IMR-90 (cell line): ENCODE data around the gene TMEFF1. TPM values are rescaled to one million over a fixed set of nuclear protein-coding genes. Genes with fewer than 3 reads are reported as not detected.
"Not testable (repeated sequence)": the region's sequence is repeated elsewhere in the genome, so short reads cannot be mapped to it uniquely, and the experiment has no call there.

Experiments used
- ATAC-seq: fragments of 200-7000 bp; cut with Tn5 transposase; 2 replicates; pipeline ENCODE4 v1.9.1; 2020; ENCODE audit warnings: low read depth, mild to moderate bottlenecking, moderate library complexity
- BruUV-seq: library from RNA; stranded (reverse); fragments of 400-500 nt; replicated peaks from 2 replicates; lab custom pipeline; 2021; lab: Mats Ljungman, UMichigan
- CTCF ChIA-PET: fragments of 300-600 bp; formaldehyde crosslinking; extraction: SDS; loops from one replicate; lab custom pipeline; 2021; ENCODE audit warnings: antibody characterized with exemption; lab: Yijun Ruan, JAX
- POLR2A ChIA-PET: fragments of 300-600 bp; sonication (Branson Sonifier 250); formaldehyde crosslinking; loops from one replicate; lab custom pipeline; 2022; ENCODE audit warnings: antibody characterized with exemption; ENCODE audit not compliant: unreplicated experiment; lab: Charles Lee
- DNase-seq: peaks from one replicate; pipeline ENCODE4 v3.0.0; 2013
- H2AFZ ChIP-seq: replicated peaks from 2 replicates; pipeline ENCODE3; 2013; ENCODE audit warnings: low read length, mild to moderate bottlenecking; ENCODE audit not compliant: poor library complexity
- H2AK5ac ChIP-seq: 2 replicates; pipeline ENCODE4 v1.6.1; 2013; ENCODE audit warnings: low read depth, low read length, inconsistent platforms
- H2AK9ac ChIP-seq: replicated peaks from 2 replicates; pipeline ENCODE3; 2013; ENCODE audit warnings: mild to moderate bottlenecking, low read depth, low read length, moderate library complexity; ENCODE audit not compliant: poor library complexity
- H2BK120ac ChIP-seq: 2 replicates; pipeline ENCODE4 v1.6.1; 2013; ENCODE audit warnings: low read depth, low read length, inconsistent platforms
- H2BK15ac ChIP-seq: 3 replicates; pipeline ENCODE4 v1.6.1; 2013; ENCODE audit warnings: low read depth, low read length, inconsistent platforms
- H2BK20ac ChIP-seq: 2 replicates; pipeline ENCODE4 v1.6.1; 2013; ENCODE audit warnings: low read depth, mild to moderate bottlenecking, inconsistent platforms, low read length, moderate library complexity
- H2BK5ac ChIP-seq: 2 replicates; pipeline ENCODE4 v1.6.1; 2013; ENCODE audit warnings: mild to moderate bottlenecking, low read depth, low read length, inconsistent platforms; ENCODE audit not compliant: poor library complexity, severe bottlenecking
- H3K14ac ChIP-seq: replicated peaks from 2 replicates; pipeline ENCODE4 v1.6.1; 2013; ENCODE audit warnings: low read depth, low read length, inconsistent platforms
- H3K18ac ChIP-seq: 2 replicates; pipeline ENCODE4 v1.6.1; 2013; ENCODE audit warnings: low read depth, low read length, control low read depth
- H3K23ac ChIP-seq: 2 replicates; pipeline ENCODE4 v1.6.1; 2013; ENCODE audit warnings: low read depth, low read length, inconsistent platforms
- H3K27ac ChIP-seq: 2 replicates; pipeline ENCODE4 v1.5.1; 2013; ENCODE audit warnings: mild to moderate bottlenecking, control low read depth, low read length; ENCODE audit not compliant: insufficient read depth
- H3K27me3 ChIP-seq: 2 replicates; pipeline ENCODE4 v1.6.1; 2013; ENCODE audit warnings: low read length; ENCODE audit not compliant: control insufficient read depth, insufficient read depth
- H3K36me3 ChIP-seq: 2 replicates; pipeline ENCODE4 v1.6.1; 2013; ENCODE audit warnings: low read length, mixed read lengths; ENCODE audit not compliant: control insufficient read depth, insufficient read depth
- H3K4ac ChIP-seq: 2 replicates; pipeline ENCODE4 v1.6.1; 2013; ENCODE audit warnings: low read depth, low read length, inconsistent platforms
- H3K4me1 ChIP-seq: 2 replicates; pipeline ENCODE4 v1.6.1; 2013; ENCODE audit warnings: low read length, mixed read lengths; ENCODE audit not compliant: control insufficient read depth, insufficient read depth
- H3K4me2 ChIP-seq: 2 replicates; pipeline ENCODE4 v1.6.1; 2013; ENCODE audit warnings: low read depth, mild to moderate bottlenecking, control low read depth, low read length, moderate library complexity
- H3K4me3 ChIP-seq: 2 replicates; pipeline ENCODE4 v1.5.1; 2013; ENCODE audit warnings: low read depth, mild to moderate bottlenecking, control low read depth, low read length, moderate library complexity; ENCODE audit not compliant: insufficient read depth
- H3K56ac ChIP-seq: 2 replicates; pipeline ENCODE4 v1.6.1; 2013; ENCODE audit warnings: low read length, inconsistent platforms; ENCODE audit not compliant: insufficient read depth; ENCODE audit errors: extremely low read depth
- H3K79me1 ChIP-seq, 2 experiments: 2 replicates each; pipeline ENCODE4 v1.6.1; 2013; ENCODE audit warnings: low read length in 2 of 2, inconsistent platforms in 1 of 2, low read depth in 1 of 2
- H3K9ac ChIP-seq: 2 replicates; pipeline ENCODE4 v1.6.1; 2013; ENCODE audit warnings: low read depth, low read length, control low read depth
- H3K9me1 ChIP-seq: 2 replicates; pipeline ENCODE4 v1.6.1; 2013; ENCODE audit warnings: low read length, inconsistent platforms; ENCODE audit not compliant: insufficient read depth
- H3K9me3 ChIP-seq: 2 replicates; pipeline ENCODE4 v1.6.1; 2013; ENCODE audit warnings: low read length; ENCODE audit not compliant: control insufficient read depth, insufficient read depth
- H4K20me1 ChIP-seq: 2 replicates; pipeline ENCODE4 v1.6.1; 2013; ENCODE audit warnings: low read length, inconsistent platforms; ENCODE audit not compliant: insufficient read depth
- H4K5ac ChIP-seq: 2 replicates; pipeline ENCODE4 v1.6.1; 2013; ENCODE audit warnings: mild to moderate bottlenecking, low read depth, low read length, control low read depth
- H4K8ac ChIP-seq, 2 experiments: 2 replicates each; pipeline ENCODE4 v1.6.1; 2013; ENCODE audit warnings: low read depth in 2 of 2, low read length in 2 of 2, control low read depth in 1 of 2, inconsistent platforms in 1 of 2
- H4K91ac ChIP-seq: 2 replicates; pipeline ENCODE4 v1.6.1; 2013; ENCODE audit warnings: low read depth, low read length, inconsistent platforms; ENCODE audit not compliant: insufficient read depth
- CHD1 ChIP-seq: IDR thresholded peaks from 2 replicates; pipeline ENCODE4 v1.6.1; 2012; ENCODE audit warnings: low read depth, low read length, improper control_type of control experiment
- MAFK ChIP-seq: IDR thresholded peaks from 2 replicates; pipeline ENCODE4 v1.6.1; 2012; ENCODE audit warnings: low read depth, low read length, improper control_type of control experiment
- MXI1 ChIP-seq: IDR thresholded peaks from 2 replicates; pipeline ENCODE4 v1.6.1; 2012; ENCODE audit warnings: low read depth, mild to moderate bottlenecking, low read length, moderate library complexity, borderline replicate concordance
- SMC3 ChIP-seq: fragments of 150-350 bp; IDR thresholded peaks from 2 replicates; pipeline ENCODE4 v1.6.1; 2016; ENCODE audit warnings: low read depth, mild to moderate bottlenecking, antibody characterized with exemption, low read length, moderate library complexity
- USF2 ChIP-seq: fragments of 150-350 bp; IDR thresholded peaks from 2 replicates; pipeline ENCODE4 v1.6.1; 2017; ENCODE audit warnings: mild to moderate bottlenecking, antibody characterized with exemption, low read length, low read depth
- WGBS, 2 experiments: methylation state at CpG; one replicate each; pipeline versions ENCODE4 v1.1.5 to v1.1.7; 2013; ENCODE audit warnings: missing lambda C conversion rate in 2 of 2; ENCODE audit not compliant: insufficient read length in 1 of 2; ENCODE audit errors: extremely low coverage in 2 of 2; 5-methylcytosine and 5-hydroxymethylcytosine counted together
- dilution Hi-C: fragments of 300-500 bp; cut with HindIII; formaldehyde crosslinking; loops from one replicate; pipeline ENCODE4 v1.14.3; 2018; ENCODE audit warnings: low sequenced_read_pairs; ENCODE audit not compliant: unreplicated experiment
- in situ Hi-C: fragments of 300-500 bp; cut with MboI; formaldehyde crosslinking; loops from 3 replicates; pipeline ENCODE4 v1.14.3; 2019; ENCODE audit warnings: low sequenced_read_pairs, inconsistent platforms, mixed read lengths
- intact Hi-C: fragments of 100-400 bp; cut with micrococcal nuclease; formaldehyde crosslinking; loops from 2 replicates; pipeline ENCODE4 v1.10.0; 2022
- polyA plus RNA-seq, 3 experiments: library from polyadenylated mRNA; depleted of rRNA; stranded (reverse); fragments of >200 nt; gene quantifications; 2 replicates each; pipeline ENCODE4 v1.2.3, GENCODE V29; 2012; ENCODE audit warnings: low replicate concordance in 1 of 3
- total RNA-seq: library from RNA; depleted of rRNA; stranded (reverse); fragments of >200 nt; gene quantifications from 2 replicates; pipeline ENCODE4 v1.2.3, GENCODE V29; 2012

TMEFF1 gene
- total and polyA plus RNA-seq, 2 of the 4 experiments (the other 2 are of a cell fraction), result 0.62 to 0.90 TPM

- no peak for TF ChIP-seq CHD1
- no peak for TF ChIP-seq SMC3
- no peak for TF ChIP-seq MXI1
- TF ChIP-seq USF2, result no peak
- peak; percentile 71 for TF ChIP-seq MAFK
Measured at GRCh38 chr9:100440071-100440470, 32.9 kb upstream of the TMEFF1 start (continued).

GRCh38 chr9:100440487-100440886 is 32.5 kb upstream of the TMEFF1 start:
- intact Hi-C loops, H2AK5ac ChIP-seq, H3K56ac ChIP-seq, H3K27me3 ChIP-seq, H2BK20ac ChIP-seq, H2BK15ac ChIP-seq, H3K27ac ChIP-seq, H3K4me3 ChIP-seq, H3K23ac ChIP-seq, H2AFZ ChIP-seq, H3K4me1 ChIP-seq, H3K4ac ChIP-seq, BruUV-seq, H3K14ac ChIP-seq, H3K9ac ChIP-seq, H4K91ac ChIP-seq, H2BK120ac ChIP-seq, H3K18ac ChIP-seq, H4K5ac ChIP-seq, H3K9me3 ChIP-seq, POLR2A ChIA-PET, H4K8ac ChIP-seq, H3K4me2 ChIP-seq, DNase-seq, in situ Hi-C loops, H2AK9ac ChIP-seq, dilution Hi-C loops, ATAC-seq: not testable (repeated sequence)
- H3K9me1 ChIP-seq, result peaks cover 23% of the 10 kb centered on the region
- CTCF ChIA-PET, result interaction anchor here (0.6 kb wide), 1 partner anchor 1435 kb away, joined by 3 read pairs; no protein-coding TSS in a partner anchor
- H2BK5ac ChIP-seq, result peak overlapping the region; percentile 39
- peaks cover 13% of the 10 kb centered on the region for H3K36me3 ChIP-seq
- H3K79me1 ChIP-seq, result peaks cover 5 to 56% of the 10 kb centered on the region in 2 experiments; a peak in 3 of 4 replicates
- H4K20me1 ChIP-seq, result peaks cover 91% of the 10 kb centered on the region
- WGBS, 2 experiments, result 80% methylated on average over 1 of the region's 5 CpGs; no CpG with 5 or more reads in 1 of the 2 experiments
